ENCODE data around the gene TEX35.

GRCh38 chr1:178491721-178492120 lies 21.2 kb upstream of the TEX35 start:
- no peak for TF ChIP-seq POLR2A (IDR thresholded peaks at IDR 0.05)
- no peak for TF ChIP-seq CTCF (IDR thresholded peaks at IDR 0.05)

Data from testis (tissue), 2 donors.